ENCODE results near the gene GIMAP4.
"Not testable (repeated sequence)": the region's sequence is repeated elsewhere in the genome, so short reads cannot be mapped to it uniquely, and the experiment has no call there.

GRCh38 chr7:150614426-150614825 is 47.2 kb downstream of the GIMAP4 start:
- TF ChIP-seq EZH2 (IDR thresholded peaks at IDR 0.05; ENCODE audit: borderline replicate concordance, low read length), result not testable (repeated sequence)
- TF ChIP-seq, protein P1, sequence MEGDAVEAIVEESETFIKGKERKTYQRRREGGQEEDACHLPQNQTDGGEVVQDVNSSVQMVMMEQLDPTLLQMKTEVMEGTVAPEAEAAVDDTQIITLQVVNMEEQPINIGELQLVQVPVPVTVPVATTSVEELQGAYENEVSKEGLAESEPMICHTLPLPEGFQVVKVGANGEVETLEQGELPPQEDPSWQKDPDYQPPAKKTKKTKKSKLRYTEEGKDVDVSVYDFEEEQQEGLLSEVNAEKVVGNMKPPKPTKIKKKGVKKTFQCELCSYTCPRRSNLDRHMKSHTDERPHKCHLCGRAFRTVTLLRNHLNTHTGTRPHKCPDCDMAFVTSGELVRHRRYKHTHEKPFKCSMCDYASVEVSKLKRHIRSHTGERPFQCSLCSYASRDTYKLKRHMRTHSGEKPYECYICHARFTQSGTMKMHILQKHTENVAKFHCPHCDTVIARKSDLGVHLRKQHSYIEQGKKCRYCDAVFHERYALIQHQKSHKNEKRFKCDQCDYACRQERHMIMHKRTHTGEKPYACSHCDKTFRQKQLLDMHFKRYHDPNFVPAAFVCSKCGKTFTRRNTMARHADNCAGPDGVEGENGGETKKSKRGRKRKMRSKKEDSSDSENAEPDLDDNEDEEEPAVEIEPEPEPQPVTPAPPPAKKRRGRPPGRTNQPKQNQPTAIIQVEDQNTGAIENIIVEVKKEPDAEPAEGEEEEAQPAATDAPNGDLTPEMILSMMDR (conservative IDR thresholded peaks at IDR 0.05 in 1 of 2, IDR thresholded peaks at IDR 0.05 in 1 of 2; ENCODE audit: extremely low read depth in 1 of 2, insufficient read depth in 1 of 2, low read depth in 1 of 2, low read length in 2 of 2), result not testable (repeated sequence)

Measured in mammary epithelial cell (primary cell).